ENCODE measurements around the gene SLIT1. TPM values are rescaled to one million over a fixed set of nuclear protein-coding genes. Genes with fewer than 3 reads are reported as not detected.
A peak's percentile ranks its signal among the peaks of the same experiment; 100 is the strongest.

The SLIT1 gene
- polyA plus RNA-seq, 10 donors, result 0.39 to 1.9 (median 0.84) TPM

GRCh38 chr10:96973809-96974747 lies 211.7 kb downstream of the SLIT1 start:
- DNase-seq, result peak in 2 of 3 donors; percentile 44 to 50

GRCh38 chr10:96972264-96972663 lies 213.5 kb downstream of the SLIT1 start:
- DNase-seq, result no peak

GRCh38 chr10:96971324-96971723 lies 214.4 kb downstream of the SLIT1 start:
- no peak for DNase-seq

GRCh38 chr10:96968682-96969423 lies 216.9 kb downstream of the SLIT1 start:
- no peak for DNase-seq

GRCh38 chr10:96967847-96968246 lies 217.9 kb downstream of the SLIT1 start:
- no peak for DNase-seq

GRCh38 chr10:96964131-96964530 lies 221.6 kb downstream of the SLIT1 start:
- no peak for DNase-seq

- DNase-seq, result no peak
Observed at GRCh38 chr10:96960872-96961271, 224.9 kb downstream of the SLIT1 start.

- no peak for DNase-seq
Observed at GRCh38 chr10:96959733-96960132, 226.0 kb downstream of the SLIT1 start.

GRCh38 chr10:96958071-96958470 lies 227.7 kb downstream of the SLIT1 start:
- no peak for DNase-seq

- DNase-seq, result no peak
Observed at GRCh38 chr10:96955794-96956193, 230.0 kb downstream of the SLIT1 start.

- no peak for DNase-seq
Observed at GRCh38 chr10:96951954-96952353, 233.8 kb downstream of the SLIT1 start.

GRCh38 chr10:96949039-96949683 lies 236.6 kb downstream of the SLIT1 start:
- DNase-seq, result no peak

Other genes with a start within 250 kb of the SLIT1 start
- gene ARHGAP19, start 106.7 kb upstream of the SLIT1 start, polyA plus RNA-seq (ENCODE audit: insufficient read length in 10 of 10), result 10 to 100 TPM in 7 of 10 donors, 1 to 10 TPM in 3; 8.8 to 17.1 (median 12.6) TPM
- 1 to 10 TPM in 8 of 10 donors, under 1 TPM in 2; 0.76 to 2.5 (median 1.4) TPM for gene FRAT1, start 133.3 kb upstream of the SLIT1 start, polyA plus RNA-seq (ENCODE audit: insufficient read length in 10 of 10)
- gene FRAT2, start 148.8 kb upstream of the SLIT1 start, polyA plus RNA-seq (ENCODE audit: insufficient read length in 10 of 10), result 1 to 10 TPM; 2.6 to 5.8 (median 3.7) TPM
- gene RRP12, start 215.4 kb upstream of the SLIT1 start, polyA plus RNA-seq (ENCODE audit: insufficient read length in 10 of 10), result 10 to 100 TPM; 18.5 to 27.3 (median 21.3) TPM
- gene PGAM1, start 240.2 kb upstream of the SLIT1 start, polyA plus RNA-seq (ENCODE audit: insufficient read length in 10 of 10), result 100 to 1,000 TPM in 9 of 10 donors, 10 to 100 TPM in 1; 90.7 to 151 (median 117) TPM

All from muscle of back (tissue), 11 donors.